ENCODE data around the gene KIF5A.
A peak's percentile ranks its signal among the peaks of the same experiment; 100 is the strongest.
"Not testable (repeated sequence)": the region's sequence is repeated elsewhere in the genome, so short reads cannot be mapped to it uniquely, and the experiment has no call there.

Gene KIF5A

DNA sequence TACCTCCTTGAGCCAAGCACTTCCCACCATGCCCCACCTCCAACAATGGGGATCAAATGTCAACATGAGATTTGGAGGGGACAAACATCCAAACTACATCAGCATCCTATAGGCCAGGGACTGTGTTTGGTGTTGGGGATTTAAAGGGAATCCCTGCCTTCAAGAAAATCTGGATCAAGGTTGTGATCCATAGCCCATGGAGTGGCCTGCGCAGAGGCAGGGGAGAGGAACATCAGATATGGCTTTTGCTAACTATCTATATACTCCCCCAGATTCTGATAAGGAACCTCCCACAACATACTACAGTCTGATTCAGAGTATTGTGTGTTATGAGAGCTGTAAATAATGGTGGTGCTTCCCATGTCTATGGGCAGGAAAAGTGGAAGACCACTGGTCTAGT, 5.1 kb downstream of the KIF5A start:
- no peak for DNase-seq (ENCODE audit: low spot score)

- DNase-seq (ENCODE audit: low spot score) = no peak
Measured at GRCh38 chr12:57558864-57559263, 9.0 kb downstream of the KIF5A start.

DNA sequence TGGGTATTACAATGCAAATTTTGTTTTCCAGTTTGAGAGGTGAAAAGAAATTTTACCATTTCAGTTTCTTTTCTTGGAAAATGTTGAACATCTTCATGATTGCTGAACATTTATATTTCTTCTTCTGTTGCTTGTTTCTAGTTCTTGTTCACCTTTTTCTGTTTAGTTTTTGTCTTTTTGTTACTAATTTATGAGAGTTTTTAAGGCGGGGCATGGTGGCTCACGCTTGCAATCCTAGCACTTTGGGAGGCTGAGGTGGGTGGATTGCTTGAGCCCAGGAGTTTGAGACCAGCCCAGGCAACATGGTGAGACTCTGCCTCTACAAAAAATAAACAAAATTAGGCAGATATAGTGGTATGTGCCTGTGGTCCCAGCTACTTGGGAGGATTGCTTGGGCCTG, 10.7 kb downstream of the KIF5A start:
- DNase-seq (ENCODE audit: low spot score) = no peak

- DNase-seq (ENCODE audit: low spot score) = not testable (repeated sequence)
Measured at GRCh38 chr12:57561117-57561516, 11.3 kb downstream of the KIF5A start.

GRCh38 chr12:57563358-57563757, 13.5 kb downstream of the KIF5A start:
- DNase-seq (ENCODE audit: low spot score) = no peak

DNA sequence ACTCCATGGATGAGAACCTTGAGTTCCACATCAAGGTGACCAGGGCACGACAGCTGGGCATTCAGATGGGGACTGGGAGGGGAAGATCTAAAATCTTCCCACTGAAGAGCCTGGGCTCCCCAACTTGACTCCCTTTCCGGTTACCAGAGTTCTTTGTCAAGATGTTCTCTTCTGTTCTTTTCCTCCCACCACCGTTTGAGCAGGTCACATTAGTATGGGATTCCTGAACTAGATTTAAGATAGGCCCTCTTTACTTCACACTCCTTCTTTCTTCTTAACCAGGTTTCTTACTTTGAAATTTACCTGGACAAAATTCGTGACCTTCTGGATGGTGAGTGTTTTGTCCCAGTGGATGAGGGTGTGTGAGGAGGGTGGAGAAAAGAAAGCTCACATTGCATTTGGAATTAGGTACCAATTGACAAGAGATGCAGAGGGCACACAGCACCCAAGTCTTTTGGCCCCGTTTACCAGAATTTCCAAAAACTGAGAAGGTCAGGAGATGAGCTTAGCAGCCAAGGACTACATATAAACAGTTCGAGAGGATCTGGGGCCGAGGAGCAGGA, 14.4 kb downstream of the KIF5A start:
- DNase-seq (ENCODE audit: low spot score) = no peak

DNA sequence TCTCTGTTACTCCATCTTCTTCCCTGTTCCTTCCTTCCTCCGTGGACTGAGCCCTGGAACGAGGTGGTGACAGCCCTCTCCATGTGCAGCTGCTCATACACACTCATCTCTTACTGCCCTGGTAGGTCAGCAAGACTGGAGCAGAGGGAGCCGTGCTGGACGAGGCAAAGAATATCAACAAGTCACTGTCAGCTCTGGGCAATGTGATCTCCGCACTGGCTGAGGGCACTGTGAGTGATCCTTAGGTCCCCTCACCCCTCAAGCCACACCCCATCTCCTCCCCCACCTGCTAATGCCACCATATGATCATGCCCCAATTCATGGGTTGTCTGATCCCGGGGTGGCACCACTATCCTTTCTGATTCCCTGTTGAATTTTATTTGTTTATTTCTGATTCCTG, 19.0 kb downstream of the KIF5A start:
- DNase-seq (ENCODE audit: low spot score) = no peak

GRCh38 chr12:57569858-57570257, 20.0 kb downstream of the KIF5A start:
- DNase-seq (ENCODE audit: low spot score) = no peak

- not testable (repeated sequence) for DNase-seq (ENCODE audit: low spot score)
Measured at GRCh38 chr12:57570438-57570837, 20.6 kb downstream of the KIF5A start.

GRCh38 chr12:57571926-57572762, 22.3 kb downstream of the KIF5A start:
- DNase-seq (ENCODE audit: low spot score) = no peak

- no peak for DNase-seq (ENCODE audit: low spot score)
Measured at GRCh38 chr12:57574795-57575194, 25.0 kb downstream of the KIF5A start.

DNA sequence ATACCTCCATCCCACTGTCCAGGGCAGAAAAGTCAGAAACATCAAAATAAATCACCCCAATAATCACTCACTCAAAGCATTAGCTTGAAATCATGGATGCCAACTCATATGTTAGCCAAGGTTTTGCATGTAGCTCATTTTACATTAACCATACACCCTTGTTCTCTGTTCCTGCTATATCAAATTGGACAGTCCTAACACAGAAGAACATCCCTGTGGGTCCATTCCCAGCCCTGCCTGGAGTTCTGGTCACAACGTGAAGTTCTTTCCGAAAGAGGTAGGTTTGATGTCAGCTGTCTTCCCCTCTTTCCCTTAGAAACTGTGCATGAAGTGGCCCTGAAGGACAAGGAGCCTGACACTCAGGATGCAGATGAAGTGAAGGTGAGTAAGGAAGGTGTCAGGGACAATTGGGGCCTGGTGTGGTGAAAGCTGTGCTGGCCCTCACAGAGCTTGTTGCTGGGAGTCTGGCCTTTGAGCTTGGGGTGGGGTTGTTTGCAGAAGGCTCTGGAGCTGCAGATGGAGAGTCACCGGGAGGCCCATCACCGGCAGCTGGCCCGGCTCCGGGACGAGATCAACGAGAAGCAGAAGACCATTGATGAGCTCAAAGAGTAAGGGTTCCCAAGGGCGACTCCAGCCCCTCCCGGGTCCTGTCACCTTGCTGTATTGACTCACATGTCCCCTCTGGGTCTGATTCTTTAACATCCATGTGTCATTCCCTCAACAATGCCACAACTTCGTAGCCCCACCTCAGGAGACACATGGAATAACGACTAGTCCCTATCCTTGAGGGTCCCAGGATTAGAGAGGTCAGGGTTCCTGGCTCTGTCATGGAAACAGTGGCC, 26.1 kb downstream of the KIF5A start:
- no peak for DNase-seq (ENCODE audit: low spot score)

GRCh38 chr12:57576613-57577160, 26.8 kb downstream of the KIF5A start:
- no peak for DNase-seq (ENCODE audit: low spot score)

DNA sequence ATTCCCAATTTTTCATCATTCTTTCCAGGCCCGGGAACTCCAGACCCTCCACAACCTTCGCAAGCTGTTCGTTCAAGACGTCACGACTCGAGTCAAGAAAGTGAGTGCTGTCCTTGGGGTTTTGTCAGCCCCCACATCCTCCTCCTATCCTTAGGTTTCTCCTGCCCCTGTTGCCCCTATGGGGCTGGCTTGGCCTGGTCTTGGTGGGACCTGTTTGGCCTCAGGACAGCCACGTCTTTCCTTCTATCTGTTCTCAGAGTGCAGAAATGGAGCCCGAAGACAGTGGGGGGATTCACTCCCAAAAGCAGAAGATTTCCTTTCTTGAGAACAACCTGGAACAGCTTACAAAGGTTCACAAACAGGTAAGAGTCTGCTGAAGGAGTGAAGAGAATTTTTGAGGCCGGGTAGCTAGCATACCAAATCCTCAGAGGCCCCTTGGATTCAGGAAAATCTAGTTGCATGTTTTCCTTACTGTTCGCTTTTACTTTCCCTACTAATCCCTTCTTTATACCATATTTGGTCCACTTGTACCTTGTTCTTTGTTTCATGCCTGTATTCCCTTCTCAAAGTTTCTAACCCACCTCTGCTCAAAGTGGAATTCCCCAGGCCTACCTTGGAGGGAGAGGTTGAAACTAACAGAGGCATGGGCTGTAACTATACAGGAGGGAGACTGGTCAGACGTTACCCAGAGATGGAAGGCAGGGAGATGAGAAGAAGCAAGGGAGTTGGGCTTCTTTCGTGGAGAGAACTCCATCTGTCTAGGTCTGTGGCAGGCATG, 28.3 kb downstream of the KIF5A start:
- no peak for DNase-seq (ENCODE audit: low spot score)

DNA sequence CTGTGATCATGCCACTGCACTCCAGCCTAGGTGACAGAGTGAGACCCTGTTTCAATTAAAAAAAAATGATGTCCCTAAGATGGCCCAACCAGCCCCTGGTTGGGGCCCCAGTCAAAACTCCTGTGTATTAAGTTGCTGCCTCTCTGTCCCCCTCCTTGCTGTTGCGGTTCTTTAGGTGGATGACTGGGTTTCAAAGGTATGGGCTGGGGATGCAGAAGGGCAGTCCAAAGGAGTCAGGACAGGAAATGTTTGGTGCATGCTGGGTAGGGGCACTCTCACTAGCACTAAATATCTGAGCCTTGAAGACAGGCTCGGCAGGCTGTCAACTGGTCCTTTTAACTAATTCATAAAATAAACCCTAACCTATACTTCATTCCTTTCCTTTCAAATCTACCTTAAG, 29.2 kb downstream of the KIF5A start:
- DNase-seq (ENCODE audit: low spot score) = no peak

GRCh38 chr12:57579677-57580465, 30.0 kb downstream of the KIF5A start:
- no peak for DNase-seq (ENCODE audit: low spot score)

DNA sequence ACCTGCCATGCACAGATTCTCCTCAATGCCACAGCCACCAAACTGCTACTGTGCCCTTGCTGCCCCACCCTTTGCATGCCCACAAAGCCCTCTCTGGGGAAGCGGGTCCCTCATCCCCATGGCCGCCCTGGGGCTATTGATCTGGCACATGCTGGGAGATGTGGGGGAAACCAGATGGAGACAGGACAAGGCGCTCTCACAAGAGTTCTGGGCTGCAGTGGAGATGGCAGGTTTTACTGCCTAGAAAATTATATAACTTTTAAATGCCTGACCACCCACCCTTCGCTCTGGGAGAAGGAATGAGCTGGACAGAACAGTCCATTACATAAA, 30.6 kb downstream of the KIF5A start:
- DNase-seq (ENCODE audit: low spot score) = no peak

DNA sequence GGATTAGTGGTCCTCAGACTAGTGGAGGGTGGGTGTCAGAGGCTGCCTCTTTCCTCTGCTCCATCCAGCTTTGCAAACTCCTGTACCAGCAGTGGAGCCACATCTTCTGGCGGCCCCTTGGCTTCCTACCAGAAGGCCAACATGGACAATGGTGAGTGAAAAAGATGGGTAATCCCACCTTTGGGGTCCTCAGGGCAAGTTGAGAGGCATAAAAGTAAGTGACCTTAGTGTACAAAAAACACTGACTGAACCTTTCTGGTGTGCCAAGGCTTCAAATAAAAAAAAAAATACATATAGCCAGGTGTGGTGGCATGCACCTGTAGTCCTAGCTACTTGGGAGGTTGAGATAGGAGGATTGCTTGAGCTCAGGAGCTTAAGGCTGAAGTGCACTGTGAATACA, 32.0 kb downstream of the KIF5A start:
- DNase-seq (ENCODE audit: low spot score) = no peak

GRCh38 chr12:57582440-57582839, 32.6 kb downstream of the KIF5A start:
- DNase-seq (ENCODE audit: low spot score) = no peak

DNA sequence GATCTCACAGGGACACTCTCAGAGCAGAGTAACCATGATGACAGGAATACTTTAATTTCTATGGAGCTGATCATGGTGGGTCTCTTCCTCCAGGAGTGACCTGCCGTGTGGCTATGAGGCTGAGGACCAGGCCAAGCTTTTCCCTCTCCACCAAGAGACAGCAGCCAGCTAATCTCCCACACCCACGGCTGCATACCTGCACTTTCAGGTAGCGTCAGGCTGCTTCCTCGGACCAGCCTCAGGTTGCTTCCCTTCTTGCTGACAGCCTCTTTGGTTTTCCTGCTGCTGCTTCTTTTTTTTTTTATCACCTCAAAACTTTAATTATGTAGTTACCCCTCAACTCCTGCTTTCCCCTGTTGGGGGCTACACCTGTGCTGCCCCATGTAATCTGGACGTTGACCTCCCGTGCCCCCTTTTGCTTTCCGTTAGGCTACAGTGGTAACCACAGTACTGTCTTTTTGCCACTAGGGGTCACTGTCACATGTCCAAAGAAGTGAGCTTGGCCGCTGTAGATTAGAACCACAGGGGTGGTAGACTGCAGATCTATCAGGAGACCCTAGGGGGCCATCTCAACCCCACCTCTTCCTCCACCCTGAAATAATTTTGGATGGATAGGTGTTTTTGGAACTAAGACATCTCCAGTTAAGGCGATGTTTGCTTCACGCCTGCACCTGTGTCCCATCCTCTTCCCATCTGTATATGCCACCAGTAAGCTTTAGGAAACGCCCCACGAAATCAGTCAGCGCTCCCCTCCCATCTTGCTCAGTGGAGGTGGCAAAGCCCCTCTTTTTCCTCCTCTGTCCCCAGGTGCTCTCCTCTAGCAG, 33.4 kb downstream of the KIF5A start:
- DNase-seq (ENCODE audit: low spot score) = peak; percentile 79

Data from kidney tubule cell (primary cell).